ENCODE data around the gene RHCE. TPM values are rescaled to one million over a fixed set of nuclear protein-coding genes. Genes with fewer than 3 reads are reported as not detected.
"Not testable (repeated sequence)": the region's sequence is repeated elsewhere in the genome, so short reads cannot be mapped to it uniquely, and the experiment has no call there.

The RHCE gene
- total RNA-seq, 1 donor: under 0.01 TPM

DNA sequence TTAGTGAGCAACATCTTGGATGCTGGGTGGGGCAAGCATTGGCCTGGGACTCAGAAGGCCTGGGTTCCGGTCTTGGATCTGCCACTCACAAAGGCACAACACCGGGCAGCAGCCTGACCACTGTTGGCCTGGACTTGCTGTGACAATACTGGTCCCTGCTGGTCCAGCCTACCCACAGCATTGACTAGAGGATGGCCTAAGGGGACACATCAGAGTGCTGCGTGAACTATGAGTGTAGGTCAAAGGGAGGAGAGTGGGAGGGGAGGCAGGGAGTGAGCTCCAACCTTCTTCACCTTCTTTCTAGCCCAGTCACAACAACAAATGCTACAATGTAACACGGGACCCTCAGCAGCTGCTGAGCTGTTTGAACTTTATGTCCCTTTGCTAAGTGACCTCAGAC lies 51.4 kb downstream of the RHCE start:
- TF ChIP-seq, protein P1, sequence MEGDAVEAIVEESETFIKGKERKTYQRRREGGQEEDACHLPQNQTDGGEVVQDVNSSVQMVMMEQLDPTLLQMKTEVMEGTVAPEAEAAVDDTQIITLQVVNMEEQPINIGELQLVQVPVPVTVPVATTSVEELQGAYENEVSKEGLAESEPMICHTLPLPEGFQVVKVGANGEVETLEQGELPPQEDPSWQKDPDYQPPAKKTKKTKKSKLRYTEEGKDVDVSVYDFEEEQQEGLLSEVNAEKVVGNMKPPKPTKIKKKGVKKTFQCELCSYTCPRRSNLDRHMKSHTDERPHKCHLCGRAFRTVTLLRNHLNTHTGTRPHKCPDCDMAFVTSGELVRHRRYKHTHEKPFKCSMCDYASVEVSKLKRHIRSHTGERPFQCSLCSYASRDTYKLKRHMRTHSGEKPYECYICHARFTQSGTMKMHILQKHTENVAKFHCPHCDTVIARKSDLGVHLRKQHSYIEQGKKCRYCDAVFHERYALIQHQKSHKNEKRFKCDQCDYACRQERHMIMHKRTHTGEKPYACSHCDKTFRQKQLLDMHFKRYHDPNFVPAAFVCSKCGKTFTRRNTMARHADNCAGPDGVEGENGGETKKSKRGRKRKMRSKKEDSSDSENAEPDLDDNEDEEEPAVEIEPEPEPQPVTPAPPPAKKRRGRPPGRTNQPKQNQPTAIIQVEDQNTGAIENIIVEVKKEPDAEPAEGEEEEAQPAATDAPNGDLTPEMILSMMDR (IDR thresholded peaks at IDR 0.05; ENCODE audit: insufficient read depth, low read depth, low read length): no peak
- DNase-seq (ENCODE audit: low read depth): peak; percentile 18
- no peak overlapping the region for H3K4me3 ChIP-seq (ENCODE audit: low read depth, low read length)

DNA sequence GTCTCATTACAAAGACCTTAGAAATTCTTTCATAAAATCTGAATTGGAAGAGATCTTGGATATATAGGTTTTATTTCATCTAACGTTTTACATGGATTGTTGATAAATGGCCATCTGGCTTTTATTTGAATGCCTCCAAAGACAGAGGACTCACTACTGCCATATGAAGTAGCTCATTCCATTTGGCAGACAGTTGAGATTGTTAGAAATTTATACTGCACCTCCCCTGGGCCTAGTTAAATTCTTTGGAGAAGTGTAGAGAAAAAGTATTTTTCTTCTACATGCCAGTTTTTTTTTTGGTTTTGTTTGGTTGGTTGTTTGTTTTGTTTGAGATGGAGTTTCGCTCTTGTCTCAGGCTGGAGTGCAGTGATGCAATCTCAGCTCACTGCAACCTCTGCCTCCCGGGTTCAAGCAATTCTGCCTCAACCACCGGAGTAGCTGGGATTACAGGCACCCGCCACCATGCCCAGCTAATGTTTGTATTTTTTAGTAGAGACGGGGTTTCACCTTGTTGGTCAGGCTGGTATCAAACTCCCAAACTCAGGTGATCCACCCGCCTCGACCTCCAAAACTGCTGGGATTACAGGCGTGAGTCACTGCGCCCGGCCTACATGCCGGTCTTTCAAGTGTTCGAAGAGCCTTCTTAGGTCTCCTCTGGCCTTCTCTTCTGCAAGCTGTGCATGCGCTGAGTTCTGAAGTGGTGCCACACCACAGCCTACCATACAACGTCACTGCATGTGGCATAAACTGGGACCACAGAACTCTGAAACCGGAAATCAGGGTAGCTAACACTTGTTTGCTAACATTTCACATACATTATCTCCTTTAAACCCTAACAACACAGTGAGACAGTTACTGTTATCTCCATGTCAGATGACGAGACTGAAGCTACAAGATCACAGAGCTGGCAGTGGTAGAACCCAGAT lies 57.7 kb downstream of the RHCE start:
- DNase-seq (ENCODE audit: low read depth); H3K4me3 ChIP-seq (ENCODE audit: low read depth, low read length): not testable (repeated sequence)

DNA sequence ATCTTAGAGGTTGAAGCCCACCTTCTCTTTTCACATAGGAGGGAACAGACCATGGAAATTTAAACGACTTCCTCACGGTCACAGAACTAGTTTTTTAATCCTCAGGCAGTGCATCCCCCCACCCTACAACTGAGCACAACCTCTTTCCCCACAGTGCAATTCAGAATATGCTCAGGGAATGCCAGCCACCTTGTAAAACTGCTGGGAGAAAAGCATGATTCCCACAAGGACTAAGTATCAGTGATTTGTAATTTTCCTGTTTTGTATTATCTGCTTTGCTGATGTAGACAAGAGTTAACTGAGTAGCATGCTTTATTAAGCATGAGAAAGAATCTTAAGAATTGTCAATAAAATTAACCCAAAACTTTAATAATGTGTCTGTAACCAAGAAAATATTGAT lies 58.7 kb downstream of the RHCE start:
- TF ChIP-seq, protein P1 (IDR thresholded peaks at IDR 0.05; ENCODE audit: insufficient read depth, low read depth, low read length): no peak
- DNase-seq (ENCODE audit: low read depth): peak; percentile 84
- no peak overlapping the region for H3K4me3 ChIP-seq (ENCODE audit: low read depth, low read length)

DNA sequence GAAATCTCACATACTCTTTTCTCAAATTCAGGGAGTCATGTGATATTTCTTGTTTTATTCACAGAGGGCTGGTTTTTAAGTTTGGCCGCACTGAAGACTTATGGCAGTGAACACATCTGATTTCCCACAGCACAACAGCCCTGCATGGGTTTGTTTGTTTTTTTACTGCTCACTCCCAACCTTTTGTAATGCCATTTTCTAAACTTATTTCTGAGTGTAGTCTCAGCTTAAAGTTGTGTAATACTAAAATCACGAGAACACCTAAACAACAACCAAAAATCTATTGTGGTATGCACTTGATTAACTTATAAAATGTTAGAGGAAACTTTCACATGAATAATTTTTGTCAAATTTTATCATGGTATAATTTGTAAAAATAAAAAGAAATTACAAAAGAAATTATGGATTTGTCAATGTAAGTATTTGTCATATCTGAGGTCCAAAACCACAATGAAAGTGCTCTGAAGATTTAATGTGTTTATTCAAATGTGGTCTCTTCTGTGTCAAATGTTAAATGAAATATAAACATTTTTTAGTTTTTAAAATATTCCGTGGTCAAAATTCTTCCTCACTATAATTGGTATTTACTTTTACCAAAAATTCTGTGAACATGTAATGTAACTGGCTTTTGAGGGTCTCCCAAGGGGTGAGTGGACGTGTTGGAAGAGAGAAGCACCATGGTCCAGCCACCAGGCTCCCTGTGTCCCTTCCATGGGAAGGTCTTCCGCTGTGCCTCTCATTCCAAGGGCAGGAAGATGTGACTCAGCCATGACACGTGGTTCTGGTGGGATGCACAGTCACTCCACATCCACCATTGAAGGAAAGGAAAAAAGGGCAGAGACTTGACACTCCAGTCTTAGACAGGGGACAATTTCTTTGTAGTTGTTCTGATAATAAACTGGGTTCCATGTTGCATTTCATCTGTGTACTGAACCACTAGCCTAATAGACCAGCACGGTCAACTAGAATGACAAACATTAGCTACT lies 59.7 kb downstream of the RHCE start:
- no peak overlapping the region for H3K4me3 ChIP-seq (ENCODE audit: low read depth, low read length)
- DNase-seq (ENCODE audit: low read depth): peak; percentile 86
- TF ChIP-seq, protein P1 (IDR thresholded peaks at IDR 0.05; ENCODE audit: insufficient read depth, low read depth, low read length): no peak

DNA sequence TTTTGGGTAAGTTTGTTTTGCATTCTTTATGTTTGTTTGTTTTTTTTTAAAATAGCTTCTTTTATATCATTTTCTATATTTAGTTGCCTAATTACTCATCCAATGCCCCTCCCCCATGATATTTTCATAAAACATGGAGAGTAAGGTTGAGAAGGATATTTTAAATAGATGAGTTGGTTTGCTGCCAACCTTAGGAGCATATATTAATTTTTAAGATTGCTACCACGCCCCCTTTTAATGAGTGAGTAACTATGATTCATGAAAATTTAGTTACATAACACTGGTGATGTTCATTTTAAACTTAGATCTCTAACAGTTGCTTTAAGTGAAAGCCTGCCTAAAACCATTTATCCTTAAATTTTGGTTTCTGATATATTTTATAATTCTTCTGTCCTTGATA lies 63.8 kb downstream of the RHCE start:
- TF ChIP-seq, protein P1 (IDR thresholded peaks at IDR 0.05; ENCODE audit: insufficient read depth, low read depth, low read length): no peak
- DNase-seq (ENCODE audit: low read depth): peak; percentile 58
- H3K4me3 ChIP-seq (ENCODE audit: low read depth, low read length): no peak overlapping the region

DNA sequence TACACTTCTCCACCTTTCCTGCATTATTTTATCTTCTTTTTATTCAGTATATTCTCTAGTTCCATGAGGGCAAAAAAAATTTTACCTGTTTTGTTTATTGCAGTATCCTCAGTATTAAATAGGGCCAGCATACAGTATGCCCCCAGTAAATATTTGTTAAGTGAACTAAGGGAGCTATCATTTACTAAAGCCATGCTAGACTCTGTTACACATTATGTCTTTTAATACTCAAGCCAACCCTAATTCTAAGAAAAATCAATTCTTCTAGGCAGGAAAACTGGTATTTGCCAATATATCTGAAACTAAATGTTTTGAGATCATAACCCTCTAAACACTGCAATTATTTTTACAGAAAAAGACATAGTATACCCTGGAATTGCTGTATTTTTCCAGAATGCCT lies 64.2 kb downstream of the RHCE start:
- H3K4me3 ChIP-seq (ENCODE audit: low read depth, low read length): no peak overlapping the region
- TF ChIP-seq, protein P1 (IDR thresholded peaks at IDR 0.05; ENCODE audit: insufficient read depth, low read depth, low read length): no peak
- no peak for DNase-seq (ENCODE audit: low read depth)
